OCI-LY7 (cell line): Measurements from ENCODE around the gene XYLT1. TPM values are rescaled to one million over a fixed set of nuclear protein-coding genes. Genes with fewer than 3 reads are reported as not detected.

Experiments
- BruUV-seq: library from RNA; stranded (reverse); fragments of 400-500 nt; replicated peaks from 2 replicates; lab custom pipeline; 2021; lab: Mats Ljungman, UMichigan
- CTCF ChIA-PET: fragments of 300-600 bp; sonication (Branson Sonifier 250); formaldehyde crosslinking; loops from one replicate; lab custom pipeline; 2022; ENCODE audit warnings: antibody characterized with exemption; ENCODE audit not compliant: unreplicated experiment; lab: Charles Lee
- POLR2A ChIA-PET: fragments of 300-600 bp; sonication (Branson Sonifier 250); formaldehyde crosslinking; loops from one replicate; lab custom pipeline; 2022; ENCODE audit warnings: antibody characterized with exemption; lab: Charles Lee
- DNase-seq: peaks from one replicate; pipeline ENCODE4 v3.0.0-alpha.2; 2015; ENCODE audit warnings: low spot score
- H2AFZ ChIP-seq: fragments of 200-600 bp; sonication (generic), shearing (Covaris generic); 2 replicates; pipeline ENCODE4 v1.6.1; 2014; ENCODE audit warnings: mild to moderate bottlenecking, antibody characterized with exemption, low read length, moderate library complexity
- H3K27ac ChIP-seq: fragments of 200-600 bp; sonication (generic); 2 replicates; pipeline ENCODE4 v1.5.1; 2014; ENCODE audit warnings: mixed run types, low read depth, mild to moderate bottlenecking, moderate library complexity, low read length, inconsistent platforms; ENCODE audit not compliant: poor library complexity, severe bottlenecking
- H3K36me3 ChIP-seq: fragments of 200-600 bp; sonication (generic); 2 replicates; pipeline ENCODE4 v1.6.1; 2014; ENCODE audit warnings: mild to moderate bottlenecking, antibody characterized with exemption, low read length, moderate library complexity, mixed read lengths; ENCODE audit not compliant: insufficient read depth
- H3K4me1 ChIP-seq: fragments of 200-600 bp; sonication (generic); 2 replicates; pipeline ENCODE4 v1.5.1; 2014; ENCODE audit warnings: mild to moderate bottlenecking, low read length; ENCODE audit not compliant: insufficient read depth, poor library complexity, severe bottlenecking
- H3K4me2 ChIP-seq: fragments of 200-600 bp; sonication (generic); 2 replicates; pipeline ENCODE4 v1.6.1; 2014; ENCODE audit warnings: mild to moderate bottlenecking, low read length
- H3K4me3 ChIP-seq: fragments of 200-600 bp; sonication (generic); 2 replicates; pipeline ENCODE4 v1.5.1; 2014; ENCODE audit warnings: mild to moderate bottlenecking, low read depth, low read length; ENCODE audit not compliant: poor library complexity, severe bottlenecking
- H3K79me2 ChIP-seq: fragments of 200-600 bp; sonication (generic); 2 replicates; pipeline ENCODE4 v1.6.1; 2016; ENCODE audit warnings: low read depth, mild to moderate bottlenecking, low read length, moderate library complexity, mixed read lengths; ENCODE audit not compliant: insufficient read depth
- H3K9me2 ChIP-seq: fragments of 200-600 bp; sonication (generic); 2 replicates; pipeline ENCODE4 v1.6.1; 2016; ENCODE audit warnings: mild to moderate bottlenecking, low read length, mixed read lengths; ENCODE audit not compliant: insufficient read depth
- H3K9me3 ChIP-seq: fragments of 200-600 bp; sonication (generic); 2 replicates; pipeline ENCODE4 v1.6.1; 2014; ENCODE audit warnings: mild to moderate bottlenecking, mixed run types, low read length, mixed read lengths
- H4K20me1 ChIP-seq: fragments of 200-600 bp; sonication (generic); 2 replicates; pipeline ENCODE4 v1.6.1; 2014; ENCODE audit warnings: mild to moderate bottlenecking, antibody characterized with exemption, low read length, moderate library complexity, mixed read lengths; ENCODE audit not compliant: insufficient read depth
- CTCF ChIP-seq: fragments of 200-600 bp; sonication (generic); conservative IDR thresholded peaks from 2 replicates; pipeline ENCODE4 v1.5.1; 2014; ENCODE audit warnings: mild to moderate bottlenecking, antibody characterized with exemption, low read length, moderate library complexity, mixed read lengths
- EZH2phosphoT487 ChIP-seq: fragments of 200-600 bp; sonication (generic); IDR thresholded peaks from 2 replicates; pipeline ENCODE4 v1.6.1; 2018; ENCODE audit warnings: low read depth, borderline replicate concordance, mild to moderate bottlenecking, mixed run types, antibody characterized with exemption, low read length, moderate library complexity, mixed read lengths
- intact Hi-C: fragments of 100-400 bp; cut with micrococcal nuclease; formaldehyde crosslinking; loops from one replicate; pipeline ENCODE4 v1.10.0; 2022; ENCODE audit not compliant: unreplicated experiment
- total RNA-seq, 2 experiments: library from RNA; depleted of rRNA in 1 of 2; stranded (reverse); fragments of >200 nt in 1 of 2; shearing (Covaris generic) in 1 of 2; gene quantifications; 2 replicates each; pipeline ENCODE4 v1.2.3, GENCODE V29; 2014 to 2022

Gene XYLT1
- total RNA-seq, 2 experiments from 2014 or later: 36.3 to 50.0 TPM

GRCh38 chr16:17222871-17223401 is 247.8 kb downstream of the XYLT1 start:
- intact Hi-C loops: no loop called here
- DNase-seq: no peak
- H3K4me2 ChIP-seq: no peak overlapping the region
- CTCF ChIA-PET: no interaction called here
- no peaks in the 10 kb centered on the region for H3K9me2 ChIP-seq
- no peaks in the 10 kb centered on the region for H3K9me3 ChIP-seq
- peaks cover 11% of the 10 kb centered on the region for H3K36me3 ChIP-seq
- no TSS peak for BruUV-seq
- H2AFZ ChIP-seq: no peak overlapping the region
- no peak overlapping the region for H3K27ac ChIP-seq
- peaks cover 30% of the 10 kb centered on the region for H3K4me1 ChIP-seq
- POLR2A ChIA-PET: no interaction called here
- no peak overlapping the region for H3K4me3 ChIP-seq
- H3K79me2 ChIP-seq: no peaks in the 10 kb centered on the region
- no peaks in the 10 kb centered on the region for H4K20me1 ChIP-seq
- TF ChIP-seq CTCF (no peak), EZH2phosphoT487 (no peak)

- no peak for TF ChIP-seq EZH2phosphoT487
- no peak for TF ChIP-seq CTCF
- Histone ChIP-seq H3K4me3 (no peak overlapping the region), H2AFZ (no peak overlapping the region), H3K9me3 (no peaks in the 10 kb centered on the region), H3K79me2 (no peaks in the 10 kb centered on the region), H3K4me2 (no peak overlapping the region), H3K4me1 (peaks cover 20% of the 10 kb centered on the region), H4K20me1 (no peaks in the 10 kb centered on the region), H3K36me3 (peaks cover 19% of the 10 kb centered on the region), H3K9me2 (no peaks in the 10 kb centered on the region), H3K27ac (no peak overlapping the region)
- ChIA-PET CTCF (no interaction called here), POLR2A (interaction anchor here (0.6 kb wide), 1 partner anchor 151 kb away, joined by 3 read pairs; no protein-coding TSS in a partner anchor)
- DNase-seq: no peak
- intact Hi-C loops: loop anchor here (10.0 kb wide), 1 partner anchor 355 kb away; no protein-coding TSS in a partner anchor
- no TSS peak for BruUV-seq
These were observed 250.8 kb downstream of the XYLT1 start for GRCh38 chr16:17219991-17220390.

GRCh38 chr16:17215936-17216335 is 254.8 kb downstream of the XYLT1 start:
- no peaks in the 10 kb centered on the region for H3K79me2 ChIP-seq
- peaks cover 17% of the 10 kb centered on the region for H3K36me3 ChIP-seq
- intact Hi-C loops: loop anchor here (10.0 kb wide), 1 partner anchor 359 kb away; no protein-coding TSS in a partner anchor
- no peaks in the 10 kb centered on the region for H3K9me2 ChIP-seq
- CTCF ChIA-PET: no interaction called here
- H3K4me1 ChIP-seq: peaks cover 10% of the 10 kb centered on the region
- no peak overlapping the region for H2AFZ ChIP-seq
- H4K20me1 ChIP-seq: 0 out of 2 replicates have a peak, but pooled peaks cover 7% of the 10 kb centered on the region
- TF ChIP-seq CTCF (no peak), EZH2phosphoT487 (no peak)
- no peaks in the 10 kb centered on the region for H3K9me3 ChIP-seq
- POLR2A ChIA-PET: no interaction called here
- BruUV-seq: no TSS peak
- no peak for DNase-seq
- H3K4me3 ChIP-seq: no peak overlapping the region
- no peak overlapping the region for H3K4me2 ChIP-seq
- no peak overlapping the region for H3K27ac ChIP-seq
